ENCODE results near the gene CYP2E1.
"Not testable (repeated sequence)": the region's sequence is repeated elsewhere in the genome, so short reads cannot be mapped to it uniquely, and the experiment has no call there.

CYP2E1 gene

GRCh38 chr10:133515471-133515870, 11.7 kb upstream of the CYP2E1 start:
- H3K4me3 ChIP-seq (ENCODE audit: low read depth, low read length) = no peak overlapping the region
- TF ChIP-seq, protein P1, sequence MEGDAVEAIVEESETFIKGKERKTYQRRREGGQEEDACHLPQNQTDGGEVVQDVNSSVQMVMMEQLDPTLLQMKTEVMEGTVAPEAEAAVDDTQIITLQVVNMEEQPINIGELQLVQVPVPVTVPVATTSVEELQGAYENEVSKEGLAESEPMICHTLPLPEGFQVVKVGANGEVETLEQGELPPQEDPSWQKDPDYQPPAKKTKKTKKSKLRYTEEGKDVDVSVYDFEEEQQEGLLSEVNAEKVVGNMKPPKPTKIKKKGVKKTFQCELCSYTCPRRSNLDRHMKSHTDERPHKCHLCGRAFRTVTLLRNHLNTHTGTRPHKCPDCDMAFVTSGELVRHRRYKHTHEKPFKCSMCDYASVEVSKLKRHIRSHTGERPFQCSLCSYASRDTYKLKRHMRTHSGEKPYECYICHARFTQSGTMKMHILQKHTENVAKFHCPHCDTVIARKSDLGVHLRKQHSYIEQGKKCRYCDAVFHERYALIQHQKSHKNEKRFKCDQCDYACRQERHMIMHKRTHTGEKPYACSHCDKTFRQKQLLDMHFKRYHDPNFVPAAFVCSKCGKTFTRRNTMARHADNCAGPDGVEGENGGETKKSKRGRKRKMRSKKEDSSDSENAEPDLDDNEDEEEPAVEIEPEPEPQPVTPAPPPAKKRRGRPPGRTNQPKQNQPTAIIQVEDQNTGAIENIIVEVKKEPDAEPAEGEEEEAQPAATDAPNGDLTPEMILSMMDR (IDR thresholded peaks at IDR 0.05; ENCODE audit: low read depth, low read length) = no peak

GRCh38 chr10:133516057-133516456, 11.1 kb upstream of the CYP2E1 start:
- H3K4me3 ChIP-seq (ENCODE audit: low read depth, low read length) = no peak overlapping the region
- in situ Hi-C loops (cut with HindIII; ENCODE audit: low sequenced_read_pairs) = no loop called here
- no peak for DNase-seq (ENCODE audit: low read depth, low spot score)
- TF ChIP-seq, protein P1 (IDR thresholded peaks at IDR 0.05; ENCODE audit: low read depth, low read length) = no peak

More at GRCh38 chr10:133515471-133515870, 11.7 kb upstream of the CYP2E1 start:
- in situ Hi-C loops (cut with HindIII; ENCODE audit: low sequenced_read_pairs) = no loop called here
- no peak for DNase-seq (ENCODE audit: low read depth, low spot score)

GRCh38 chr10:133518517-133518916, 8.6 kb upstream of the CYP2E1 start:
- in situ Hi-C loops (cut with HindIII; ENCODE audit: low sequenced_read_pairs); DNase-seq (ENCODE audit: low read depth, low spot score); H3K4me3 ChIP-seq (ENCODE audit: low read depth, low read length): not testable (repeated sequence)

DNA sequence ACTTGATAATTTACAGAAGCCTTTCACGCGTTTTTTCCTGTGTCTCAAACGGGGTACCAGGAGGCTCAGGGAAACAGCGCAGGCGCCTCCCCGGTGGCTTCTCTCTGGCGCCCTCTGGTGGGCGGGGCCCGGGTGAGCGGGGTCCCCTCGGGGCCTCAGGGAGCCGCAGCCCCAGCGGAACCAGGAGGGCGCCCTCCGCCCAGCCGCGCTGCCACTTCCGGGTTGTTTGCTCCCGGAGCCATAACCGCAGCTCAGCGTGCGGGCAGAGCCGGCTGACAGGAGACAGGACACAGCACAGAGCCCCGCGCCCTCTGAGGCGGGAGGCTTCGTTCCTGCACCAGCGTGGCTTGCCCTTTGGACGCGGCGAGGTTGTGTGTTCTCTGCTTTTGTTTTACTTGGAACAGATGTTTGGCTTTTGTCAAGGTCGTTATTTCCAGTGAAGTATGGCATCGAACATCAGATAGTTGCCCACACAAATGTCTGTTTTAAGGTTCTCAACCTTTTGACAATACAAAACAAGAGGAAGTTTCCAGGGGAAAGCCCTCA, 6.9 kb upstream of the CYP2E1 start:
- DNase-seq (ENCODE audit: low read depth, low spot score) = peak; percentile 14
- TF ChIP-seq, protein P1 (IDR thresholded peaks at IDR 0.05; ENCODE audit: low read depth, low read length) = peak; percentile 64
- in situ Hi-C loops (cut with HindIII; ENCODE audit: low sequenced_read_pairs) = no loop called here
- H3K4me3 ChIP-seq (ENCODE audit: low read depth, low read length) = peak overlapping the region; percentile 25

GRCh38 chr10:133523631-133524203, 3.4 kb upstream of the CYP2E1 start:
- TF ChIP-seq, protein P1 (IDR thresholded peaks at IDR 0.05; ENCODE audit: low read depth, low read length) = no peak
- no peak for DNase-seq (ENCODE audit: low read depth, low spot score)
- in situ Hi-C loops (cut with HindIII; ENCODE audit: low sequenced_read_pairs) = no loop called here
- H3K4me3 ChIP-seq (ENCODE audit: low read depth, low read length) = no peak overlapping the region

DNA sequence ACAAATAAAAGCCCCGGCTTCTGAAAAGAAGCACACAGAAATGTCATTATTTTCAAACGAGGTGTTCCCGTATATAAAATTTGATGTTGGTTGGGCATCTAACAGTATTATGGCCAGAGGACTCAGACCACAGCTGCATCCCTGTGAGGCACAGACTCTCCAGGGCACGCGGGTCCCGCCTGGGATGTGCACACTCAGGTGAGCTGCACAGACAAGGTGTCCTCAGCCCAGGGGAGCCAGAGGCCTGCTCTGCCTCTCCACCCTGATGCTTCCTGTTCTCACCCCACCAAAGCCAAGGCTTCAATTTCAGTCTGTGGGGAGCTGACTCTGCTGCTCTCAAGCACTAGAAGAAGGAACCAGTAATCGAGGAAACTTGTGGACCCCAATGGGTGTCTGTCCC, 1.7 kb upstream of the CYP2E1 start:
- TF ChIP-seq, protein P1 (IDR thresholded peaks at IDR 0.05; ENCODE audit: low read depth, low read length) = no peak
- DNase-seq (ENCODE audit: low read depth, low spot score) = no peak
- in situ Hi-C loops (cut with HindIII; ENCODE audit: low sequenced_read_pairs) = no loop called here
- H3K4me3 ChIP-seq (ENCODE audit: low read depth, low read length) = no peak overlapping the region

DNA sequence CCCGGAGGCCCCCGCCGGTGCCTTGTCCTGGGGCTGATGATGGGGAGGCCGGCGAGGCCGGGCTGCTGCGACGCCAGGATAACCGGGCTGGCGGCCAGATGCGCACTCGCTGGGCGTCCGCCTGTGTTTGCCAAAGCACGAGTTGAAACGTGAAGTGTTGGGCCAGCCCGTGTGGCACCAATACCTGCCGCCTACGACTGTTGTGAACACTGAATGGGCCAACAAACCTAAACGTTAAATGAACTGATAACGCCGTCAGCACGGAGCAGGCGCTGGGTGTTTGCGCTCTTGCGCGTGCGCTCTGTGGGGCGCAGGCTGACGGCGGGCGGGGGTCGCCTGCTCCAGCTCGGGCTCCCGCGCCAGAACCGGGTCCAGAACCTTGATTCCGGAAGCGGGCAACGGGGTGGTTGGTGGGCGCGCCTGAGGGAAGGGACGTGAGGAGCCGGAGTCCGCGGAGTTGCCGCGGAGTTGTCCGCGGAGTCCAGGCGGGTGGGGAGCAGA, 658 bp downstream of the CYP2E1 start:
- in situ Hi-C loops (cut with HindIII; ENCODE audit: low sequenced_read_pairs) = no loop called here
- TF ChIP-seq, protein P1 (IDR thresholded peaks at IDR 0.05; ENCODE audit: low read depth, low read length) = no peak
- no peak overlapping the region for H3K4me3 ChIP-seq (ENCODE audit: low read depth, low read length)
- no peak for DNase-seq (ENCODE audit: low read depth, low spot score)

Measured in astrocyte of the spinal cord (primary cell).